Pancreas (tissue), 10 donors: Measurements from ENCODE around the gene MYH13. TPM values are rescaled to one million over a fixed set of nuclear protein-coding genes. Genes with fewer than 3 reads are reported as not detected.

Source experiments
- ATAC-seq, 4 donors: fragments of 200-7000 bp; cut with Tn5 transposase; one replicate each; pipeline versions ENCODE4 v1.8.0 to v1.9.1; 2020; ENCODE audit warnings: mild to moderate bottlenecking in 4 of 4, moderate library complexity in 4 of 4
- DNase-seq, 6 donors: peaks; one replicate each; pipeline ENCODE4 v3.0.0-alpha.2; 2020
- FAIRE-seq: peaks from 2 replicates; lab custom pipeline; 2012; peaks lifted over from hg19 to GRCh38; lab: Jason Lieb, UNC
- H3K27ac ChIP-seq, 4 donors: fragments of 200-600 bp; sonication (generic); 1 replicate in 3 of 4; 2 replicates in 1 of 4; pipeline versions ENCODE4 v1.5.0 to v1.8.0; 2020
- H3K27me3 ChIP-seq, 4 donors: fragments of 200-600 bp; one replicate each; pipeline ENCODE4 v1.8.0; 2021
- H3K36me3 ChIP-seq, 3 donors: fragments of 200-600 bp; sonication (generic) in 1 of 3; one replicate each; pipeline versions ENCODE4 v1.5.0 to v1.8.0; 2020 to 2021
- H3K4me1 ChIP-seq, 3 donors: fragments of 200-600 bp; one replicate each; pipeline ENCODE4 v1.8.0; 2021
- H3K4me3 ChIP-seq, 4 donors: fragments of 200-600 bp; sonication (generic) in 2 of 4; one replicate each; pipeline versions ENCODE4 v1.5.0 to v1.8.0; 2020 to 2021
- H3K9me3 ChIP-seq, 4 donors: fragments of 200-600 bp; one replicate each; pipeline ENCODE4 v1.8.0; 2021
- CTCF ChIP-seq, 4 donors: fragments of 200-600 bp; sonication (generic) in 3 of 4; IDR thresholded peaks; one replicate each; pipeline versions ENCODE4 v1.5.0 to v1.8.0; 2021; ENCODE audit warnings: antibody characterized with exemption in 4 of 4
- WGBS, 2 donors: extraction: QIAGEN DNeasy Blood & Tissue Kit; methylation state at CpG; one replicate each; pipeline ENCODE4 v1.1.7; 2013; 5-methylcytosine and 5-hydroxymethylcytosine counted together
- intact Hi-C, 3 donors: fragments of 100-400 bp; cut with DNase I; formaldehyde crosslinking; loops; one replicate each; pipeline versions ENCODE4 v1.11.1 to v1.14.2; 2022
- polyA plus RNA-seq, 2 donors: library from polyadenylated mRNA; stranded (reverse); fragments of 200-250 nt; gene quantifications; one replicate each; pipeline ENCODE4 v1.2.3, GENCODE V29; 2013
- total RNA-seq, 6 donors: library from RNA; stranded (reverse); fragmentation: NEBNext Ultra II Directional in 4 of 6; extraction: Animal tissue kit (Norgen Biotek cat#: 25700) in 4 of 6; gene quantifications; one replicate each; pipeline versions ENCODE4 v1.2.1 to v1.2.4, GENCODE V29; 2021 to 2023
- donor health status: healthy with polysubstance abuse.
- donor health status: DM: no; HTN: no; CAD: no; lungs with moderate emphysema.
- donor health status: DM: no; HTN: no; CAD: no.
- donor health status: control.
- donor health status: control.
- donor health status: Bipolar disorder and iron deficiency.
- donor health status: DM: yes; HTN: yes; CAD: no.
- donor health status: DM: no; HTN: no; CAD: no.
- donor health status: DM: no; HTN: no; CAD: no.
- donor health status: DM: yes; HTN: yes; CAD: no.

The MYH13 gene
- total and polyA plus RNA-seq, 8 donors = not detected

- intact Hi-C loops = loop anchor here in 1 of 3 donors (10.0 kb wide), 1 partner anchor 56 kb away; no protein-coding TSS in a partner anchor
These were observed 63.5 kb downstream of the MYH13 start for GRCh38 chr17:10309003-10309974.

GRCh38 chr17:10306585-10306984 lies 66.2 kb downstream of the MYH13 start:
- H3K4me3 ChIP-seq = no peak overlapping the region
- 69 to 86% methylated on average over 5 of the region's 5 CpGs for WGBS, 2 donors
- no peak for TF ChIP-seq CTCF (IDR thresholded peaks at IDR 0.05)
- H3K4me1 ChIP-seq = no peaks in the 10 kb centered on the region
- H3K27ac ChIP-seq = no peak overlapping the region
- no peaks in the 10 kb centered on the region for H3K27me3 ChIP-seq
- intact Hi-C loops = loop anchor here in 1 of 3 donors (10.0 kb wide), 1 partner anchor 58 kb away; no protein-coding TSS in a partner anchor
- DNase-seq = no peak
- no peaks in the 10 kb centered on the region for H3K36me3 ChIP-seq
- no peak for ATAC-seq
- no peak for FAIRE-seq
- H3K9me3 ChIP-seq = no peaks in the 10 kb centered on the region

More at GRCh38 chr17:10309003-10309974, 63.5 kb downstream of the MYH13 start:
- Histone ChIP-seq H3K4me3 (no peak overlapping the region), H3K36me3 (no peaks in the 10 kb centered on the region), H3K27me3 (no peaks in the 10 kb centered on the region), H3K27ac (no peak overlapping the region), H3K9me3 (no peaks in the 10 kb centered on the region), H3K4me1 (no peaks in the 10 kb centered on the region)
- no peak for ATAC-seq
- 79 to 84% methylated on average over 44 of the region's 44 CpGs for WGBS, 2 donors
- no peak for DNase-seq
- TF ChIP-seq CTCF (IDR thresholded peaks at IDR 0.05) = no peak
- FAIRE-seq = no peak

- 45 to 50% methylated on average over 3 of the region's 3 CpGs for WGBS, 2 donors
- no peak for DNase-seq
- intact Hi-C loops = loop anchor here in 1 of 3 donors (10.0 kb wide), 1 partner anchor 59 kb away; no protein-coding TSS in a partner anchor
- Histone ChIP-seq H3K27me3 (no peaks in the 10 kb centered on the region), H3K36me3 (no peaks in the 10 kb centered on the region), H3K27ac (no peak overlapping the region), H3K9me3 (no peaks in the 10 kb centered on the region), H3K4me3 (no peak overlapping the region), H3K4me1 (no peaks in the 10 kb centered on the region)
- no peak for TF ChIP-seq CTCF (IDR thresholded peaks at IDR 0.05)
- no peak for FAIRE-seq
- ATAC-seq = no peak
These were observed 67.4 kb downstream of the MYH13 start for GRCh38 chr17:10305398-10305797.

- H3K27me3 ChIP-seq = no peaks in the 10 kb centered on the region
- no peaks in the 10 kb centered on the region for H3K36me3 ChIP-seq
- no peaks in the 10 kb centered on the region for H3K9me3 ChIP-seq
- H3K4me1 ChIP-seq = no peaks in the 10 kb centered on the region
- no peak for TF ChIP-seq CTCF (IDR thresholded peaks at IDR 0.05)
- no peak for ATAC-seq
- no peak for FAIRE-seq
- 70 to 78% methylated on average over 4 of the region's 4 CpGs for WGBS, 2 donors
- no peak overlapping the region for H3K27ac ChIP-seq
- H3K4me3 ChIP-seq = no peak overlapping the region
- DNase-seq = no peak
- intact Hi-C loops = loop anchor here in 1 of 3 donors (10.0 kb wide), 1 partner anchor 60 kb away; no protein-coding TSS in a partner anchor
These were observed 68.0 kb downstream of the MYH13 start for GRCh38 chr17:10304758-10305300.
